HepG2 (cell line): ENCODE results near the gene RAD23A. TPM values are rescaled to one million over a fixed set of nuclear protein-coding genes. Genes with fewer than 3 reads are reported as not detected.
A peak's percentile ranks its signal among the peaks of the same experiment; 100 is the strongest.

Source experiments
- ARNTL ChIP-seq: sonication (generic); formaldehyde crosslinking; IDR thresholded peaks from 2 replicates; pipeline ENCODE4 v1.4.0; 2020; ENCODE audit warnings: mild to moderate bottlenecking, missing genetic modification reagents
- E2F1 ChIP-seq: sonication (generic); formaldehyde crosslinking; IDR thresholded peaks from 2 replicates; pipeline ENCODE4 v1.5.0; 2020; ENCODE audit warnings: missing genetic modification reagents
- FIP1L1 ChIP-seq: fragments of 200-400 bp; formaldehyde crosslinking; IDR thresholded peaks from 2 replicates; pipeline ENCODE4 v1.6.1; 2018; ENCODE audit warnings: low read depth, mild to moderate bottlenecking, low read length, moderate library complexity, borderline replicate concordance; ENCODE audit not compliant: insufficient read depth
- HBP1 ChIP-seq: IDR thresholded peaks from 2 replicates; pipeline ENCODE4 v1.6.1; 2016; ENCODE audit warnings: low read depth, control low read depth
- ISL2 ChIP-seq: sonication (generic); formaldehyde crosslinking; IDR thresholded peaks from 2 replicates; pipeline ENCODE4 v1.5.0; 2020; ENCODE audit warnings: missing genetic modification reagents
- LBX2 ChIP-seq: sonication (generic); formaldehyde crosslinking; IDR thresholded peaks from 2 replicates; pipeline ENCODE4 v1.5.0; 2020; ENCODE audit warnings: missing genetic modification reagents, mild to moderate bottlenecking, borderline replicate concordance
- MAF1 ChIP-seq: sonication (generic); formaldehyde crosslinking; IDR thresholded peaks from 2 replicates; pipeline ENCODE4 v1.5.0; 2020; ENCODE audit warnings: missing genetic modification reagents, borderline replicate concordance
- NPAS2 ChIP-seq: sonication (generic); formaldehyde crosslinking; IDR thresholded peaks from 2 replicates; pipeline ENCODE4 v1.8.0; 2022; ENCODE audit warnings: mild to moderate bottlenecking, missing genetic modification reagents, borderline replicate concordance
- PHF8 ChIP-seq: sonication (generic); formaldehyde crosslinking; IDR thresholded peaks from 2 replicates; pipeline ENCODE4 v1.5.0; 2020; ENCODE audit warnings: missing genetic modification reagents
- POLR2G ChIP-seq: fragments of 200-400 bp; formaldehyde crosslinking; IDR thresholded peaks from 2 replicates; pipeline ENCODE4 v1.6.1; 2018; ENCODE audit warnings: mild to moderate bottlenecking, low read depth, low read length, moderate library complexity
- RBAK ChIP-seq: sonication (generic); formaldehyde crosslinking; IDR thresholded peaks from 2 replicates; pipeline ENCODE4 v1.5.1; 2020; ENCODE audit warnings: mild to moderate bottlenecking, missing genetic modification reagents
- RCOR2 ChIP-seq: IDR thresholded peaks from 2 replicates; pipeline ENCODE4 v1.6.1; 2016; ENCODE audit warnings: missing biosample characterization, missing genetic modification reagents
- SALL1 ChIP-seq: sonication (generic); formaldehyde crosslinking; IDR thresholded peaks from 2 replicates; pipeline ENCODE4 v1.8.0; 2022; ENCODE audit warnings: mild to moderate bottlenecking, missing genetic modification reagents
- SOX6 ChIP-seq, 2 experiments: fragments of 450-650 bp in 1 of 2; sonication (generic) in 1 of 2; formaldehyde crosslinking in 1 of 2; IDR thresholded peaks; 2 replicates each; pipeline versions ENCODE4 v1.4.0 to v1.6.1; 2017 to 2020; ENCODE audit warnings: antibody characterized with exemption in 1 of 2, mild to moderate bottlenecking in 1 of 2, missing genetic modification reagents in 1 of 2
- ZBTB38 ChIP-seq: sonication (generic); formaldehyde crosslinking; IDR thresholded peaks from 2 replicates; pipeline ENCODE4 v1.5.1; 2020; ENCODE audit warnings: mild to moderate bottlenecking, missing genetic modification reagents
- ZBTB7B ChIP-seq: sonication (generic); formaldehyde crosslinking; IDR thresholded peaks from 2 replicates; pipeline ENCODE4 v1.4.0; 2020; ENCODE audit warnings: missing genetic modification reagents
- ZNF160 ChIP-seq: sonication (generic); formaldehyde crosslinking; IDR thresholded peaks from 2 replicates; pipeline ENCODE4 v1.8.0; 2022; ENCODE audit warnings: mild to moderate bottlenecking, inconsistent platforms, missing genetic modification reagents
- ZNF343 ChIP-seq: sonication (generic); formaldehyde crosslinking; IDR thresholded peaks from 2 replicates; pipeline ENCODE4 v1.4.0; 2020; ENCODE audit warnings: mild to moderate bottlenecking, missing genetic modification reagents
- ZNF543 ChIP-seq: sonication (generic); formaldehyde crosslinking; IDR thresholded peaks from 2 replicates; pipeline ENCODE4 v1.4.0; 2020; ENCODE audit warnings: mild to moderate bottlenecking, missing genetic modification reagents
- ZNF569 ChIP-seq: sonication (generic); formaldehyde crosslinking; IDR thresholded peaks from 2 replicates; pipeline ENCODE4 v1.5.0; 2020; ENCODE audit warnings: mild to moderate bottlenecking, missing genetic modification reagents, moderate library complexity, borderline replicate concordance
- ZNF761 ChIP-seq: sonication (generic); formaldehyde crosslinking; conservative IDR thresholded peaks from 2 replicates; pipeline ENCODE4 v1.4.0; 2020; ENCODE audit warnings: mild to moderate bottlenecking, missing genetic modification reagents
- polyA plus RNA-seq, 8 experiments: library from polyadenylated mRNA; depleted of rRNA in 3 of 8; stranded (reverse) in 7 of 8; unstranded in 1 of 8; fragments of >200 nt; fragmentation: Illumina TruSeq in 4 of 8; extraction: Trizol in 4 of 8; gene quantifications; 2 replicates each; pipeline versions ENCODE4 v1.2.1 to v1.2.3, GENCODE V29; 2011 to 2016; ENCODE audit warnings: low read depth in 4 of 8, missing spikeins in 1 of 8, mixed read lengths in 1 of 8; ENCODE audit not compliant: insufficient read depth in 1 of 8
- total RNA-seq, 5 experiments: library from RNA; depleted of rRNA; stranded (reverse); fragments of >200 nt; fragmentation: Illumina TruSeq; extraction: Trizol; gene quantifications; 2 replicates each; pipeline ENCODE4 v1.2.3, GENCODE V29; 2016; ENCODE audit warnings: low read depth in 1 of 5
- TF ChIP-seq, protein P1 (sequence below): sonication (generic); formaldehyde crosslinking; IDR thresholded peaks from 2 replicates; pipeline ENCODE4 v1.9.0; 2021; ENCODE audit warnings: missing genetic modification reagents, borderline replicate concordance
- TF ChIP-seq, protein P2 (sequence below): sonication (generic); formaldehyde crosslinking; IDR thresholded peaks from 2 replicates; pipeline ENCODE4 v1.8.0; 2022; ENCODE audit warnings: missing genetic modification reagents, low read depth, mild to moderate bottlenecking, borderline replicate concordance

Gene RAD23A
- total and polyA plus RNA-seq, 2 of the 13 experiments (the other 11 are each of a cell fraction or from before 2014, with no cell fraction given): 42.5 to 54.2 TPM

- TF ChIP-seq, protein P1, sequence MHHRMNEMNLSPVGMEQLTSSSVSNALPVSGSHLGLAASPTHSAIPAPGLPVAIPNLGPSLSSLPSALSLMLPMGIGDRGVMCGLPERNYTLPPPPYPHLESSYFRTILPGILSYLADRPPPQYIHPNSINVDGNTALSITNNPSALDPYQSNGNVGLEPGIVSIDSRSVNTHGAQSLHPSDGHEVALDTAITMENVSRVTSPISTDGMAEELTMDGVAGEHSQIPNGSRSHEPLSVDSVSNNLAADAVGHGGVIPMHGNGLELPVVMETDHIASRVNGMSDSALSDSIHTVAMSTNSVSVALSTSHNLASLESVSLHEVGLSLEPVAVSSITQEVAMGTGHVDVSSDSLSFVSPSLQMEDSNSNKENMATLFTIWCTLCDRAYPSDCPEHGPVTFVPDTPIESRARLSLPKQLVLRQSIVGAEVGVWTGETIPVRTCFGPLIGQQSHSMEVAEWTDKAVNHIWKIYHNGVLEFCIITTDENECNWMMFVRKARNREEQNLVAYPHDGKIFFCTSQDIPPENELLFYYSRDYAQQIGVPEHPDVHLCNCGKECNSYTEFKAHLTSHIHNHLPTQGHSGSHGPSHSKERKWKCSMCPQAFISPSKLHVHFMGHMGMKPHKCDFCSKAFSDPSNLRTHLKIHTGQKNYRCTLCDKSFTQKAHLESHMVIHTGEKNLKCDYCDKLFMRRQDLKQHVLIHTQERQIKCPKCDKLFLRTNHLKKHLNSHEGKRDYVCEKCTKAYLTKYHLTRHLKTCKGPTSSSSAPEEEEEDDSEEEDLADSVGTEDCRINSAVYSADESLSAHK: no peak
- TF ChIP-seq ZNF761: 0 out of 2 replicates have a peak, but pooled peaks have one; percentile 38
- TF ChIP-seq ZBTB7B (CRISPR knock-in tag): peak; percentile 60; the same call in 1 of the 2 replicates
- peak; percentile 97 for TF ChIP-seq POLR2G
- peak; percentile 47; the same call in 1 of the 2 replicates for TF ChIP-seq ZNF543 (CRISPR knock-in tag)
- TF ChIP-seq, protein P2, sequence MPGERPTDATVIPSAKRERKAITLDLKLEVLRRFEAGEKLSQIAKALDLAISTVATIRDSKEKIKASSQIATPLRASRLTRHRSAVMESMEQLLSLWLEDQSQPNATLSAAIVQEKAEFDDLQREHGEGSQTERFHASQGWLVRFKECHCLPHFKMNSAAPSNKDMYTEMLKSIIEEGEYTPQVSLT (CRISPR knock-in tag): no peak
- TF ChIP-seq E2F1 (CRISPR knock-in tag): no peak
- peak; percentile 85; the same call in 1 of the 2 replicates for TF ChIP-seq HBP1 (CRISPR knock-in tag)
- TF ChIP-seq LBX2 (CRISPR knock-in tag): no peak
- no peak for TF ChIP-seq ISL2 (CRISPR knock-in tag)
- TF ChIP-seq ZNF569 (CRISPR knock-in tag): no peak
- TF ChIP-seq ZNF160 (CRISPR knock-in tag): no peak; the same call in 1 of the 2 replicates
- TF ChIP-seq ZNF343 (CRISPR knock-in tag): no peak
- TF ChIP-seq ARNTL (CRISPR knock-in tag): no peak; the same call in 1 of the 2 replicates
- no peak for TF ChIP-seq RCOR2
- no peak for TF ChIP-seq FIP1L1
- TF ChIP-seq SOX6 (IDR thresholded peaks at IDR 0.05): no peak
- TF ChIP-seq SOX6 (CRISPR knock-in tag; IDR thresholded peaks at IDR 0.05): no peak
- TF ChIP-seq ZBTB38 (CRISPR knock-in tag): peak; percentile 19; the same call in 1 of the 2 replicates
- peak; percentile 87 for TF ChIP-seq PHF8
- no peak for TF ChIP-seq NPAS2 (CRISPR knock-in tag)
- TF ChIP-seq MAF1 (CRISPR knock-in tag): no peak
- peak; percentile 30 for TF ChIP-seq SALL1
- TF ChIP-seq RBAK (CRISPR knock-in tag): no peak
Observed at GRCh38 chr19:12956446-12957388, 11.1 kb downstream of the RAD23A start, which contains the start of gene GADD45GIP1 (continued).
